Chondrocyte (in vitro differentiated cells): Measurements from ENCODE around the gene ST6GALNAC1. TPM values are rescaled to one million over a fixed set of nuclear protein-coding genes. Genes with fewer than 3 reads are reported as not detected.

Experiments used
- DNase-seq: peaks from one replicate; pipeline ENCODE4 v3.0.0; 2021; ENCODE audit warnings: mixed read lengths, low spot score
- H3K27ac Mint-ChIP-seq: one replicate; pipeline ENCODE4 v1.8.0; 2021; ENCODE audit warnings: mild to moderate bottlenecking, moderate library complexity, mixed read lengths; ENCODE audit not compliant: unreplicated experiment
- H3K27me3 Mint-ChIP-seq: 2 replicates; pipeline ENCODE4 v1.8.0; 2021; ENCODE audit warnings: low read depth, mixed read lengths
- H3K36me3 Mint-ChIP-seq: 2 replicates; pipeline ENCODE4 v1.8.0; 2021; ENCODE audit warnings: low read depth, mixed read lengths
- H3K4me1 Mint-ChIP-seq: 2 replicates; pipeline ENCODE4 v1.8.0; 2021; ENCODE audit warnings: low read depth, mild to moderate bottlenecking, mixed read lengths
- H3K4me3 Mint-ChIP-seq: one replicate; pipeline ENCODE4 v1.8.0; 2021; ENCODE audit warnings: mild to moderate bottlenecking, moderate library complexity, mixed read lengths; ENCODE audit not compliant: unreplicated experiment
- H3K9me3 Mint-ChIP-seq: 2 replicates; pipeline ENCODE4 v1.8.0; 2021; ENCODE audit warnings: low read depth, mixed read lengths
- CTCF ChIP-seq: fragments of 200-600 bp; sonication (generic); IDR thresholded peaks from 2 replicates; pipeline ENCODE4 v1.5.0; 2021; ENCODE audit warnings: antibody characterized with exemption, mild to moderate bottlenecking, moderate library complexity
- total RNA-seq: library from RNA; stranded (reverse); gene quantifications from 3 replicates; pipeline ENCODE4 v1.2.1, GENCODE V29; 2021

ST6GALNAC1 gene
- total RNA-seq, 1 donor from 2014 or later, result not detected

DNA sequence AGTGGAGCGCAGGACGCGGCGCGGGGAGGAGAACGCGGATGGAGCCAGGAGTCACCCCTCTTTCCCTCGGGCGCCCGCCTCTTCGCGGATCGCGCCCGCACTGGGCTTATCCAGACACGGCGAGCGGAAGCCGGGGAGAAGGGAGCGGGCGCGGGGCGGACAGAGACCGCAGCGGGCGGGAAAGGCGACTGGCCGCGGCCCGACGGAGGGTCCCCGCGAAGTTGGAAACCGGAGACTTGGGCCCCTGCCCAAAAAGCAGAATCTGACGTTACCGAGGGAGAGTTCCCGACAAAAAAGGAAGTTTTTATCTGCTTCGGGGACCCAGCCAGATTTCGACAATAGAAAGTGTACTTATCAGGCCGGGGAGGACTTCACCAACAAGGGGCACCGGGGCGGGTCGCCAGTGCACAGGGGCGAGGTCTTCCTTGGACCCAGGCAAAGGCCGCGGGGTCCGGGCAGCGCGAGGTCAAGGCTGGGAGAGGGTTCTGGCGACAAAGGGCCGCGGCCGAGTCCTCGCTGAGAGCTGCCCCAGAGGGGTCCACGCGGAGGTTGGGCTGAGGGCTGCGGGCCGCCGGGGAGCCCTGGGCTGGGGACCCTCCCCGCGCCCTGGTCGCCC, 58.4 kb downstream of the ST6GALNAC1 start:
- TF ChIP-seq CTCF, result no peak
- H3K9me3 Mint-ChIP-seq, result no peaks in the 10 kb centered on the region
- peaks cover 10% of the 10 kb centered on the region for H3K27me3 Mint-ChIP-seq
- H3K4me1 Mint-ChIP-seq, result peaks cover 22% of the 10 kb centered on the region
- H3K27ac Mint-ChIP-seq, result no peak overlapping the region
- H3K4me3 Mint-ChIP-seq, result peak overlapping the region; percentile 64
- no peak for DNase-seq
- no peaks in the 10 kb centered on the region for H3K36me3 Mint-ChIP-seq

DNA sequence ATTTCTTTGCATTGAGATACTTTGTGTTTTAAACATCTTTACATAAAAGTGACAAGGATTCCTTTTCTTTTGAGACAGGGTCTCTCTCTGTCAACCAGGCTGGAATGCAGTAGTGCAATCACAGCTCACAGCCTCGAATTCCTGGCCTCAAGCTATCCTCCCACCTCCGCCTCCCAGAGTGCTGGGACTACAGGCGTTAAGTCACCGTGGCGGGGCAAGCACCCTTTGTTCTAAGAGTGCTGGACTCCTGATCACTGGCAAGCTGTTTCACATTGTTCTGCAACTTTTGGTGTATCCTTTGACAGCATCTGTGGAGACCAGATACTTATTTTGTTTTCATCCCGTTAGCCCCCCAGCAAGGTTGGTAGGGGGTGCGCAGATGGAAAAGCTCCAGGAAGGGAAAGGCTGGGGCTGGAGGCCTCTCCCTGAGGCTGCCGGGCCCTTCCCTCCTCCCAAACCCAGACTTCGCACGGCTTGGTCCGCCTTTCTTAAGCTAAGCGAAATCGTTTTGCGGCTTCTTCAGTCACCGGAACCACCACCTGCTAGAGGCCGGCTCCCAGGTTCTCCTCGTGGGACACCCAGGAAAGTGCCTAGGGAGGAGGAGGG, 59.0 kb downstream of the ST6GALNAC1 start:
- H3K36me3 Mint-ChIP-seq, result no peaks in the 10 kb centered on the region
- peaks cover 10% of the 10 kb centered on the region for H3K27me3 Mint-ChIP-seq
- H3K4me1 Mint-ChIP-seq, result peaks cover 25% of the 10 kb centered on the region
- no peak for DNase-seq
- H3K4me3 Mint-ChIP-seq, result peak overlapping the region; percentile 64
- no peak for TF ChIP-seq CTCF
- no peak overlapping the region for H3K27ac Mint-ChIP-seq
- no peaks in the 10 kb centered on the region for H3K9me3 Mint-ChIP-seq

- Mint-ChIP-seq H3K4me3 (no peak overlapping the region), H3K4me1 (peaks cover 21% of the 10 kb centered on the region), H3K36me3 (no peaks in the 10 kb centered on the region), H3K9me3 (no peaks in the 10 kb centered on the region), H3K27me3 (peaks cover 2% of the 10 kb centered on the region), H3K27ac (no peak overlapping the region)
- no peak for TF ChIP-seq CTCF
- peak; percentile 43 for DNase-seq
Observed at GRCh38 chr17:76582660-76583059, 60.9 kb downstream of the ST6GALNAC1 start.

- H3K9me3 Mint-ChIP-seq, result no peaks in the 10 kb centered on the region
- H3K4me3 Mint-ChIP-seq, result no peak overlapping the region
- TF ChIP-seq CTCF, result no peak
- no peak overlapping the region for H3K27ac Mint-ChIP-seq
- H3K36me3 Mint-ChIP-seq, result no peaks in the 10 kb centered on the region
- H3K4me1 Mint-ChIP-seq, result peaks cover 21% of the 10 kb centered on the region
- no peak for DNase-seq
- no peaks in the 10 kb centered on the region for H3K27me3 Mint-ChIP-seq
Observed at GRCh38 chr17:76581515-76581914, 62.0 kb downstream of the ST6GALNAC1 start.

DNA sequence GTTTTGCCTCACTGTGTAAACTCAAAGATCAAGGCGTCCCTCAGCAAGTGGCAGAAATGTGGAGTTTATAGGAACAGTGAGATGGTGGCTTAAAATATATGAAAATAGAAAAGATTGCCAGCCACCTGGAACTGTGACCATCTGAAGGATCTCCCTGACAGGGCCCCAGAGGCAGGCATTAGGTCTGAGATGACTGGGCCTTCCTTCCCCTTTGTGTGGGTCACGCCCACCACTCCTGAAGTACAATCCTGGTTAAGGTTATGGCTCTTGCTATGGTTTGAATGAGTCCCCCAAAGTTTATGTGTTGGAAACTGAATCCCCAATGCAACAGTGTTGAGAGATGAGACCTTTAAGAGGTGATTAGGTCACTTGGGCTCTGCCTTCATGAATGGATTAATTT, 64.3 kb downstream of the ST6GALNAC1 start:
- no peaks in the 10 kb centered on the region for H3K9me3 Mint-ChIP-seq
- H3K27ac Mint-ChIP-seq, result no peak overlapping the region
- DNase-seq, result no peak
- H3K27me3 Mint-ChIP-seq, result no peaks in the 10 kb centered on the region
- TF ChIP-seq CTCF, result no peak
- H3K4me1 Mint-ChIP-seq, result peaks cover 21% of the 10 kb centered on the region
- no peak overlapping the region for H3K4me3 Mint-ChIP-seq
- H3K36me3 Mint-ChIP-seq, result no peaks in the 10 kb centered on the region
